Sigmoid colon (tissue), 7 donors: Measurements from ENCODE around the gene CHTOP. TPM values are rescaled to one million over a fixed set of nuclear protein-coding genes. Genes with fewer than 3 reads are reported as not detected.

ENCODE experiments used
- DNase-seq: peaks from one replicate; pipeline ENCODE4 v3.0.0-alpha.2; 2019
- H3K27ac ChIP-seq, 4 donors: fragments of 200-600 bp; sonication (generic); one replicate each; pipeline ENCODE4 v1.5.1; 2016 to 2019; ENCODE audit warnings: mild to moderate bottlenecking in 1 of 4
- H3K27me3 ChIP-seq, 3 donors: fragments of 200-600 bp; sonication (generic); one replicate each; pipeline ENCODE4 v1.5.1; 2019; ENCODE audit warnings: mild to moderate bottlenecking in 1 of 3
- H3K36me3 ChIP-seq, 4 donors: fragments of 200-600 bp; sonication (generic); one replicate each; pipeline ENCODE4 v1.5.1; 2016 to 2019
- H3K4me1 ChIP-seq, 4 donors: fragments of 200-600 bp; sonication (generic); one replicate each; pipeline ENCODE4 v1.5.1; 2017 to 2019
- H3K4me3 ChIP-seq, 4 donors: fragments of 200-600 bp; sonication (generic); one replicate each; pipeline ENCODE4 v1.5.1; 2017 to 2019; ENCODE audit warnings: mild to moderate bottlenecking in 2 of 4, moderate library complexity in 1 of 4
- H3K9me3 ChIP-seq, 4 donors: fragments of 200-600 bp in 3 of 4; sonication (generic) in 3 of 4; one replicate each; pipeline versions ENCODE4 v1.5.1 to v1.6.1; 2013 to 2019
- EP300 ChIP-seq, 4 donors: sonication (generic); formaldehyde crosslinking; IDR thresholded peaks; one replicate each; pipeline ENCODE4 v1.6.1; 2017; ENCODE audit warnings: antibody characterized with exemption in 4 of 4
- POLR2A ChIP-seq, 2 donors: fragments of 450-650 bp; IDR thresholded peaks; one replicate each; pipeline ENCODE4 v1.6.1; 2016; ENCODE audit warnings: antibody characterized with exemption in 2 of 2, mild to moderate bottlenecking in 2 of 2, moderate library complexity in 2 of 2
- POLR2AphosphoS5 ChIP-seq, 4 donors: sonication (generic); formaldehyde crosslinking; IDR thresholded peaks; one replicate each; pipeline ENCODE4 v1.6.1; 2017; ENCODE audit warnings: antibody characterized with exemption in 4 of 4
- WGBS, 2 donors: extraction: QIAGEN DNeasy Blood & Tissue Kit; methylation state at CpG; one replicate each; pipeline ENCODE4 v1.1.7; 2013; 5-methylcytosine and 5-hydroxymethylcytosine counted together
- intact Hi-C: fragments of 100-400 bp; cut with DNase I; formaldehyde crosslinking; loops from one replicate; pipeline ENCODE4 v1.15.1; 2023
- polyA plus RNA-seq, 3 donors: library from polyadenylated mRNA; stranded (reverse); fragments of 200-250 nt; gene quantifications; one replicate each; pipeline ENCODE4 v1.2.3, GENCODE V29; 2013
- total RNA-seq, 4 donors: library from RNA; depleted of rRNA; stranded (reverse); fragments of >200 nt; gene quantifications; one replicate each; pipeline ENCODE4 v1.1.0, GENCODE V29; 2016
- TF ChIP-seq, protein P1 (sequence below), 4 experiments: fragments of 450-650 bp in 3 of 4; fragments of 200-600 bp in 1 of 4; IDR thresholded peaks; one replicate each; pipeline ENCODE4 v1.5.1; 2016 to 2019; ENCODE audit warnings: antibody characterized with exemption in 4 of 4, mild to moderate bottlenecking in 3 of 4, moderate library complexity in 2 of 4
- donor health status: healthy with polysubstance abuse.
- donor health status: Bipolar disorder and iron deficiency.
- donor health status: healthy.

Gene CHTOP
- total and polyA plus RNA-seq, 7 donors, result 35.4 to 65.4 (median 49.3) TPM

DNA sequence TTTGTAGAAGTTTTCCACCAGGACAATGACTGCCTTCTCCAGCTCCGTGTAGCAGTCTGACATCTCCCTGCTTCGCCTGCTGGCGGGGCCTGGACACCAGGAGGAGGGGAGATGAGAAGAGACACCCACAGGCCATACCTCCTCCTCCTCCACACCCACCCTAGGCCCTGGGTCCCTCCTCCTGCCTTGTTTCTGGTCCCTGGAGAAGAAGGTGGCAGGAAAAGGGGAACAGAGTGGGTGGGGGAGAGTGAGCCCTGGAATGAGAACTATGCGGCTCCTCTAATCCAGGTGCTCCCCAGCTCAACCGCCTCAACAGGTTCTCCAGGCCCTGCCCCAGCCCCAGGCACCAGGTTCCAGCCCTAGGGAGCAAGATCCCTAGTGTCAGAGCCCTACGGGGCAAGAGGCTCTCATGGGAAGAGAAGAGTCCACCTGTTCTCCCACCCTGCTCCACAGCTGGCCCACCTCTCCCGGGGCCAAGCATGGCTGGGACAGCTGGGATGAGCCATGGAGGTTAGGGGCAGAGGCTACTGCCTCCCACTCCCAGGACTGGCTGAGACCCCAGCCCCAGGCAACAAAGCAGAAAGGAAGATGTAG lies 25.7 kb upstream of the CHTOP start:
- Histone ChIP-seq H3K36me3 (peaks cover 0 to 27% (median 13%) of the 10 kb centered on the region in 4 donors), H3K27ac (peak overlapping the region; percentile 78 to 90 (median 84)), H3K4me1 (peaks cover 0 to 45% (median 38%) of the 10 kb centered on the region in 4 donors), H3K4me3 (peak overlapping the region; percentile 1 to 39 (median 25)), H3K9me3 (no peaks in the 10 kb centered on the region), H3K27me3 (no peaks in the 10 kb centered on the region)
- intact Hi-C loops, result no loop called here
- no peak for TF ChIP-seq POLR2AphosphoS5 (IDR thresholded peaks at IDR 0.05)
- no peak for TF ChIP-seq EP300 (IDR thresholded peaks at IDR 0.05)
- TF ChIP-seq POLR2A (IDR thresholded peaks at IDR 0.05), result no peak
- TF ChIP-seq, protein P1, sequence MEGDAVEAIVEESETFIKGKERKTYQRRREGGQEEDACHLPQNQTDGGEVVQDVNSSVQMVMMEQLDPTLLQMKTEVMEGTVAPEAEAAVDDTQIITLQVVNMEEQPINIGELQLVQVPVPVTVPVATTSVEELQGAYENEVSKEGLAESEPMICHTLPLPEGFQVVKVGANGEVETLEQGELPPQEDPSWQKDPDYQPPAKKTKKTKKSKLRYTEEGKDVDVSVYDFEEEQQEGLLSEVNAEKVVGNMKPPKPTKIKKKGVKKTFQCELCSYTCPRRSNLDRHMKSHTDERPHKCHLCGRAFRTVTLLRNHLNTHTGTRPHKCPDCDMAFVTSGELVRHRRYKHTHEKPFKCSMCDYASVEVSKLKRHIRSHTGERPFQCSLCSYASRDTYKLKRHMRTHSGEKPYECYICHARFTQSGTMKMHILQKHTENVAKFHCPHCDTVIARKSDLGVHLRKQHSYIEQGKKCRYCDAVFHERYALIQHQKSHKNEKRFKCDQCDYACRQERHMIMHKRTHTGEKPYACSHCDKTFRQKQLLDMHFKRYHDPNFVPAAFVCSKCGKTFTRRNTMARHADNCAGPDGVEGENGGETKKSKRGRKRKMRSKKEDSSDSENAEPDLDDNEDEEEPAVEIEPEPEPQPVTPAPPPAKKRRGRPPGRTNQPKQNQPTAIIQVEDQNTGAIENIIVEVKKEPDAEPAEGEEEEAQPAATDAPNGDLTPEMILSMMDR (IDR thresholded peaks at IDR 0.05), result no peak
- DNase-seq, result no peak
- 75 to 80% methylated on average over 7 of the region's 7 CpGs for WGBS, 2 donors

DNA sequence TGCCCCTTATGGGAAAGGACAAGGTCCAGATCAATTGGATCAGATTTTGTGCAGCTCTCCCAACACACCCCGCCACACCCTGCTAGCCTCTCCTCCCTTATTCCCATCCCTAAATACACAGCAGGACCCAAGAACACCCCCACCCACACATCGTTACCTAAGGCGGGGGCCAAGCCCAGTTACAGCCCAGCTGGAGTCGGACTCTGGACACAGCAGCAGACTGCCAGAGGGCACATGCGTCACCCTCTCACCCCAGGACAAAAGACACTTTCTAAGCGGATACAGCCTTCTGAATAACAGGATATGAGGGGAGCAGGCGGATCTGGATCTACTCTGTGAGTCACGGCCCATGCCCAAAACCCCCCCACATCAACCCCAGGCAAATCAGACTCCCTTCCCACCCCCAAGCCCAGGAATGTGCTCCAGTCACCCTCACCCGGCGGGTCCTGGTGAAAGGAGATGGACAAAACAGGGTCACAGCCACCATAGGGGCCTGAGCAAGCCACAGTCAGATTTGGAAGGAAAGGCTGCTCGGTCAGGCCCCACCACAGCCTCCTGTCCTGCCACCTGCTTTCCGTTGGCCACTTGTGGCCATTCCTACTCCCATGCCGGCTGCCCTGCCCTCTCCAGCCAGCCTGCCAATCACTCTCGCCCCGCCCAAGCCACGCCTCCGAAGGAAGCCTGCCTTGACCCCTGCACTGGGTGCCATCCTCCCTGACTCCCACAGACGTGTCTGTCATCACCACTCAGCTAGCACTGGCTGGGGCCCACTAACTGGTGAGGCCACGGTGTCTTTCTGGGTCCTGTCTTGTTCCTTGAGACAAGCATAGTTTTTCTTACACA lies 24.9 kb upstream of the CHTOP start:
- intact Hi-C loops, result no loop called here

DNA sequence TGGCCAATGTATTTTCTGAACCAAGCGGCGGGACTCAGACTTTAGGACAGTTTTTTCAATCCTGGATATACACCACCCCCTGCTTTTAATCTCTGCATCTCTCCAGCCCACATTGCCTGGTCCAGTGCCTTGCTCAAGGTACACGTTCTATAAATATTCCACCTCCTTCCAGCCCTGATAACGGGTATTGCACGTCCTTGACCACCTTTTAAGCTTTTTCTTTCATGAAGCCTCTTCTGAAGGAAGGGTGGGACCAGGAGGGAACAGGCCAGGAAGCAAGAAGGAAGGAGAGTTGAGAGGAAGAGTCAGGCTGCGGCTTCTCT lies 24.3 kb upstream of the CHTOP start:
- peaks cover 0 to 49% (median 42%) of the 10 kb centered on the region in 4 donors for H3K4me1 ChIP-seq
- peaks cover 0 to 27% (median 13%) of the 10 kb centered on the region in 4 donors for H3K36me3 ChIP-seq
- intact Hi-C loops, result no loop called here
- no peak for DNase-seq
- no peaks in the 10 kb centered on the region for H3K27me3 ChIP-seq
- WGBS, 2 donors, result 68 to 71% methylated on average over 6 of the region's 6 CpGs
- peak overlapping the region; percentile 78 to 90 (median 84) for H3K27ac ChIP-seq
- peak overlapping the region in 1 of 4 donors; percentile 26 for H3K4me3 ChIP-seq
- H3K9me3 ChIP-seq, result no peaks in the 10 kb centered on the region
- TF ChIP-seq EP300 (IDR thresholded peaks at IDR 0.05), result no peak
- no peak for TF ChIP-seq POLR2A (IDR thresholded peaks at IDR 0.05)

More for the DNA sequence above, 24.9 kb upstream of the CHTOP start:
- TF ChIP-seq, protein P1 (IDR thresholded peaks at IDR 0.05), result no peak
- TF ChIP-seq POLR2AphosphoS5 (IDR thresholded peaks at IDR 0.05) (peak; percentile 74 to 84 (median 80)), EP300 (IDR thresholded peaks at IDR 0.05) (no peak), POLR2A (IDR thresholded peaks at IDR 0.05) (peak; percentile 8 to 17)
- DNase-seq, result peak; percentile 84
- peak overlapping the region; percentile 1 to 39 (median 25) for H3K4me3 ChIP-seq
- WGBS, 2 donors, result 15 to 56% methylated on average over 19 of the region's 19 CpGs
- peaks cover 0 to 49% (median 42%) of the 10 kb centered on the region in 4 donors for H3K4me1 ChIP-seq
- H3K36me3 ChIP-seq, result peaks cover 0 to 27% (median 13%) of the 10 kb centered on the region in 4 donors
- H3K27me3 ChIP-seq, result no peaks in the 10 kb centered on the region
- H3K9me3 ChIP-seq, result no peaks in the 10 kb centered on the region
- peak overlapping the region; percentile 78 to 90 (median 84) for H3K27ac ChIP-seq

DNA sequence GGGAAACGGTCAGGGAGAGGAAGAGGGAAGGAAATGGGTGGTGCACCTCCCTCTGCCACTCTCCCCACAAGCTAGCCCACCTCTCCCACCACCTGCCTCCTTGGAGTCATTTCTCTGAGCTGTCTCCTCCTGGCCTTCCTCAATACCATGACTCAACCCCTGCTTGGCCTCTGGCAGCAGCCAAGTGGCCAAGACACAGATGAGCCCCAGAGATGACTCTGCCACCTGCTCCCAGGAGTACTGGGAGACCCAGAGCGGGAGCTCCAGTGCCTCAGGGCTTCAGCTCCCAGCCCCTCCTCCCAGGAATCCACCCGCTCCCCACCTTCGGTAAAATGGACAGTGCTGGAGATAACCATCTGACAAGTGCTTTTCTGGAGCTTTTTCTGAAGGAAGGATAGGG lies 23.5 kb upstream of the CHTOP start:
- H3K27ac ChIP-seq, result peak overlapping the region; percentile 78 to 90 (median 84)
- 49 to 60% methylated on average over 4 of the region's 4 CpGs for WGBS, 2 donors
- H3K4me1 ChIP-seq, result peaks cover 0 to 49% (median 42%) of the 10 kb centered on the region in 4 donors
- no peak overlapping the region for H3K4me3 ChIP-seq
- H3K27me3 ChIP-seq, result no peaks in the 10 kb centered on the region
- TF ChIP-seq EP300 (IDR thresholded peaks at IDR 0.05) (no peak), POLR2AphosphoS5 (IDR thresholded peaks at IDR 0.05) (no peak), POLR2A (IDR thresholded peaks at IDR 0.05) (no peak)
- TF ChIP-seq, protein P1 (IDR thresholded peaks at IDR 0.05), result no peak
- intact Hi-C loops, result loop anchor here (5.0 kb wide), 1 partner anchor 78 kb away; no protein-coding TSS in a partner anchor
- no peak for DNase-seq
- no peaks in the 10 kb centered on the region for H3K9me3 ChIP-seq
- peaks cover 0 to 27% (median 13%) of the 10 kb centered on the region in 4 donors for H3K36me3 ChIP-seq

DNA sequence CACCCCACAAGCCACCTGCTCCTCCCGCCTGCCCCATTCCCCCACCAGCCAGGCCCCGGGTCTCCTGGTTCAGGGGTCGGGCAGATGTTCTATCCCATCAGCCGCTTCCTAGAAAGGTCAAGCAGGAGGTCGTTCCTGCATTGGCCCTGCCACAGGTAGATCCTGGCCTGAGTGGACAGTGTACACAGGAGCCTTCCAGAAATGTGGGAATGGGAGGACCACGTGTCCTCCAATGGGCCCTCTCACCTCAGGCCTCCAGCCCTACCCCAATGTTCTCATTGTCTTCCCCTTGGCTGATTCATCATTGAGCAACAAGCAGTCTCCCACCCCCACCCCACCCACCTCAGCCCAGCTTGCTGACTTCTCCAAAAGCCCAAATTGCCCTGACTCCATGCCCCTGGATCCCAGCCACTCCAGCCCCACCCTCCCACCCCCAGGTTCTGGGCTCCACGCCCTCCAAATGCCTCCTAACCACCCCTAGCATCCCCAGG lies 23.0 kb upstream of the CHTOP start:
- H3K27ac ChIP-seq, result peak overlapping the region; percentile 78 to 90 (median 84)
- no peaks in the 10 kb centered on the region for H3K9me3 ChIP-seq
- no peak for TF ChIP-seq EP300 (IDR thresholded peaks at IDR 0.05)
- TF ChIP-seq POLR2A (IDR thresholded peaks at IDR 0.05), result no peak
- TF ChIP-seq, protein P1 (IDR thresholded peaks at IDR 0.05), result no peak
- TF ChIP-seq POLR2AphosphoS5 (IDR thresholded peaks at IDR 0.05), result no peak
- WGBS, 2 donors, result 60 to 86% methylated on average over 7 of the region's 7 CpGs
- peaks cover 0 to 49% (median 42%) of the 10 kb centered on the region in 4 donors for H3K4me1 ChIP-seq
- H3K27me3 ChIP-seq, result no peaks in the 10 kb centered on the region
- H3K36me3 ChIP-seq, result peaks cover 0 to 22% (median 13%) of the 10 kb centered on the region in 4 donors
- H3K4me3 ChIP-seq, result peak overlapping the region in 1 of 4 donors; percentile 68
- no peak for DNase-seq
- intact Hi-C loops, result loop anchor here (5.0 kb wide), 1 partner anchor 79 kb away; no protein-coding TSS in a partner anchor
